AG09319 (cell line): ENCODE data around the gene NIT1.

ENCODE experiments used
- DNase-seq: peaks from one replicate; pipeline ENCODE4 v3.0.0-alpha.2; 2010; ENCODE audit warnings: low read depth; ENCODE audit errors: extremely low read depth
- TF ChIP-seq, protein P1 (sequence below): IDR thresholded peaks from 2 replicates; pipeline ENCODE4 v1.5.1; 2011; ENCODE audit warnings: low read depth, mild to moderate bottlenecking, inconsistent platforms, low read length, moderate library complexity

Gene NIT1

GRCh38 chr1:161080441-161081405, 37.2 kb upstream of the NIT1 start:
- TF ChIP-seq, protein P1, sequence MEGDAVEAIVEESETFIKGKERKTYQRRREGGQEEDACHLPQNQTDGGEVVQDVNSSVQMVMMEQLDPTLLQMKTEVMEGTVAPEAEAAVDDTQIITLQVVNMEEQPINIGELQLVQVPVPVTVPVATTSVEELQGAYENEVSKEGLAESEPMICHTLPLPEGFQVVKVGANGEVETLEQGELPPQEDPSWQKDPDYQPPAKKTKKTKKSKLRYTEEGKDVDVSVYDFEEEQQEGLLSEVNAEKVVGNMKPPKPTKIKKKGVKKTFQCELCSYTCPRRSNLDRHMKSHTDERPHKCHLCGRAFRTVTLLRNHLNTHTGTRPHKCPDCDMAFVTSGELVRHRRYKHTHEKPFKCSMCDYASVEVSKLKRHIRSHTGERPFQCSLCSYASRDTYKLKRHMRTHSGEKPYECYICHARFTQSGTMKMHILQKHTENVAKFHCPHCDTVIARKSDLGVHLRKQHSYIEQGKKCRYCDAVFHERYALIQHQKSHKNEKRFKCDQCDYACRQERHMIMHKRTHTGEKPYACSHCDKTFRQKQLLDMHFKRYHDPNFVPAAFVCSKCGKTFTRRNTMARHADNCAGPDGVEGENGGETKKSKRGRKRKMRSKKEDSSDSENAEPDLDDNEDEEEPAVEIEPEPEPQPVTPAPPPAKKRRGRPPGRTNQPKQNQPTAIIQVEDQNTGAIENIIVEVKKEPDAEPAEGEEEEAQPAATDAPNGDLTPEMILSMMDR: no peak
- no peak for DNase-seq

DNA sequence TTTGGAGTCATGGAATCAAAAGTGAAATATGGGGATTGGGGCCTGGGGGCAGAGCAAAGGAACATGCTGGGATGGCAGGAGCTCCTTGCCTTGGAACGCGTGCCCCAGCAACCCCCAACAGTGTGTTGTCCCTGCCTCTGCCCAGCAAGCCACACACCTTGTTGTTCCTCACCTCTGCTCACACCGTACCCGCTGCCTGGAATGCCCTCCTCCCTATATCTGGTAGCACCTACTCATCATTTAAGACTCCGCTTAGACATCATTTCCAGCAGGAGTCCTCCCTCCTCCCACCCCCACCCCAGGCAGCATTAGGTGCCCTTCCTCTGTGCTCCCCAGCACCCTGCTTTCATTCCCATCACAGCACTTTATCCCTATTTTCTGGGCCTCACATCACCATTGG, 36.4 kb upstream of the NIT1 start:
- TF ChIP-seq, protein P1: no peak
- DNase-seq: no peak

GRCh38 chr1:161082483-161082882, 35.4 kb upstream of the NIT1 start:
- TF ChIP-seq, protein P1: no peak

GRCh38 chr1:161082996-161083747, 34.7 kb upstream of the NIT1 start:
- TF ChIP-seq, protein P1: no peak
- peak; percentile 49 for DNase-seq

More at GRCh38 chr1:161082483-161082882, 35.4 kb upstream of the NIT1 start:
- DNase-seq: no peak

DNA sequence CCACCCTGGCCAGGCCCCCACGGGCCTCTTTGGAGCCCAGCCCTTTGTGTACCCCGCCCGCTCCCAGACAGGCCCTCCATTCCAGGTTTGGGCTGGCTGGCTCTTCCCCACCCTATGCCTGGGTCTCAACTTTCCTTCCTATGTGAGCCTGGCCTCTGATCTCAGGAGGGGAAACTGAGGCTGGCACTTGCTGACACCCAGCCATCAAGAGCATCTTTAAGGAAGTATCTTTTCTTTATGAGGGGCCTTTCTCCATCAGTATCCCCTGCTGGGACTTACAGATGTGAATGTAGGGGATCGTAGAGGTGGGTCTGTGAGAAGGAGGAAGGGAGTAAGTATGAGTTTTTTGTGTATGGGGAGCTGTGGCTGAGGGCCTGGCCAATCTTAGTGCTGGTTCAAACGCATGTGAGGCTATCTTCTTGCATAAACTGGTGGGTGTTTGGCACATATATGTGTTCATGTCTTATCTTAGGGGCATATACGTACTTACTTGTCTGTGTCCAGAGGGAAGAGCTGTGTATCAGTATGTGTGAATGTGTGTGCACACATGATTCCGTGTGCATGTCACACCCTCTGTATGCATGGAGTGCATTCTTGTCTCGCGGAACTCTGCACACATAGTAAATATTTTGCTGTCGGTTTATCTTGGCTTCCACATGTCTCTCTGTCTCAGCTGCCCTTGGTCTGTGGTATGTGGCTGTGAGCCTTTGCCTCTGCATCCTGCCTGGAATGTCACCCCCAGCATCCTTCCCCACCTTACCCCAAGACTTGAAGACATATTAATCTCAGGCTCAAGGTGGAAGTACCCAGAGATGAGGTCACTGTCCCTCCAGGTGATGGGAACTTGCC, 33.9 kb upstream of the NIT1 start:
- TF ChIP-seq, protein P1: no peak
- no peak for DNase-seq

DNA sequence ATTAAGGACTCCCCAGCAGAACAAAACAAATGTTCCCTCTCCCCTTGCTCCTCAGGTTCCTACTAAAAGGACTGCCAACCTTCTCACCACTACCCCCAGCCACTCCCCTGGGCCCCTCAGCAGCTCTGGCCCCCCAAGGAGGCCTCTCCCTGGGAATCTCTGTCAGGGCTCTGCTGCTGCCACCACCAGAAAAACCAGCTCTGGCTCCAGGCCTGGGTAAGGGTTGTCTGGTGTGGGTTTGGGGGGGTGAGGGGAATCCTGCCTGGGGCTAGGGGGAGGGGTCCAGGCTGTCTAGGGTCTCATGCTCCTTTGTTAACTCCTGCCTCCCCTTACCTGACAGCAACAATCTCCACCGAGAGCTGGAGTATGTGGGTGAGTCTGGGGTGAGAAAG, 33.3 kb upstream of the NIT1 start:
- TF ChIP-seq, protein P1: no peak

More for the DNA sequence above, 33.3 kb upstream of the NIT1 start:
- no peak for DNase-seq
